Dermis lymphatic vessel endothelial cell (primary cell): ENCODE data around the gene BANP. TPM values are rescaled to one million over a fixed set of nuclear protein-coding genes. Genes with fewer than 3 reads are reported as not detected.

Experiments
- total RNA-seq: library from RNA; depleted of rRNA; stranded (reverse); fragments of >200 nt; gene quantifications from 2 replicates; pipeline ENCODE4 v1.2.1, GENCODE V29; 2014

Gene BANP
- 9.8 and 14.5 TPM in 2 replicates for total RNA-seq

GRCh38 chr16:87950765-87951551 is at the start of gene BANP:
BANP (plus strand) TSS chr16:87951434; CDS start chr16:87975116, 23,682 bp downstream.

GRCh38 chr16:87936375-87937230 is 14.6 kb upstream of the BANP start, which contains the start of gene CA5A:
CA5A (minus strand) TSS chr16:87936529; CDS start chr16:87936450, 79 bp downstream.

Other genes starting within 250 kb of the BANP start
- 15.2 and 22.8 TPM in 2 replicates for gene KLHDC4, start 185.4 kb upstream of the BANP start, total RNA-seq
- gene SLC7A5, start 81.9 kb upstream of the BANP start, total RNA-seq = 2.0 and 4.2 TPM in 2 replicates
- not detected in 2 replicates for gene CA5A, start 14.9 kb upstream of the BANP start, total RNA-seq